Measurements from ENCODE around the gene MGMT. TPM values are rescaled to one million over a fixed set of nuclear protein-coding genes. Genes with fewer than 3 reads are reported as not detected.

MGMT gene
- total RNA-seq, 1 experiment from 2014 or later: 21.2 TPM

DNA sequence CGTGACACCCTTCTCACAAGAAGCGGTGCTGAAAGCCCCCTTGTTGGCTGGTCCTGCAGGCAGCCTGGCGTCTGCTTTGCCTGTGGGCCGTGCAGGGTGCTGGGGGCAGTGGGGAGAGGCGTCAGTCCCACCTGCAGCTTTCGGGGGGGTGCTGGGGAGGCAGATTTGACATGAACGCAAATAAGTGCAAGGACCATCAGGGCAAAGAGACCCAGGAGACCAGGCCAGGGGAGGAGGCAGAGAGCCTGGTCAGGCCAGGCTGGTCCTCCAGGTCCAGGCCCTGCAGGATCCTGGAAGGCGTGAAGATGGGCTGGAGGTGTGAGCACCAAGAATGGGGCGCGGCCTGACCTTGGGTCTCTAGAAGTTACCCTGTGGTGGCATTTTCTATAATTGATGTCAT, 81.6 kb downstream of the MGMT start:
- Histone ChIP-seq H2AFZ (no peak overlapping the region), H3K9me2 (ENCODE audit: insufficient read depth) (no peaks in the 10 kb centered on the region), H3K27me3 (ENCODE audit: insufficient read depth, low read depth) (no peaks in the 10 kb centered on the region), H3K79me2 (ENCODE audit: low read depth) (no peaks in the 10 kb centered on the region), H3K27ac (no peak overlapping the region), H3F3A (ENCODE audit: insufficient read depth, low read depth) (no peaks in the 10 kb centered on the region), H3K4me1 (replicated peaks; ENCODE audit: insufficient read depth) (peaks cover 15% of the 10 kb centered on the region), H3K9me3 (ENCODE audit: insufficient read depth, low read depth) (no peaks in the 10 kb centered on the region), H3K4me3 (no peak overlapping the region), H4K20me1 (ENCODE audit: insufficient read depth) (no peaks in the 10 kb centered on the region), H3K36me3 (ENCODE audit: low read depth) (no peaks in the 10 kb centered on the region), H3K4me2 (no peak overlapping the region)
- BruUV-seq (replicated peaks): no TSS peak
- ChIA-PET POLR2A (ENCODE audit: unreplicated experiment) (no interaction called here), CTCF (no interaction called here)
- DNase-seq: no peak
- TF ChIP-seq, protein P1, sequence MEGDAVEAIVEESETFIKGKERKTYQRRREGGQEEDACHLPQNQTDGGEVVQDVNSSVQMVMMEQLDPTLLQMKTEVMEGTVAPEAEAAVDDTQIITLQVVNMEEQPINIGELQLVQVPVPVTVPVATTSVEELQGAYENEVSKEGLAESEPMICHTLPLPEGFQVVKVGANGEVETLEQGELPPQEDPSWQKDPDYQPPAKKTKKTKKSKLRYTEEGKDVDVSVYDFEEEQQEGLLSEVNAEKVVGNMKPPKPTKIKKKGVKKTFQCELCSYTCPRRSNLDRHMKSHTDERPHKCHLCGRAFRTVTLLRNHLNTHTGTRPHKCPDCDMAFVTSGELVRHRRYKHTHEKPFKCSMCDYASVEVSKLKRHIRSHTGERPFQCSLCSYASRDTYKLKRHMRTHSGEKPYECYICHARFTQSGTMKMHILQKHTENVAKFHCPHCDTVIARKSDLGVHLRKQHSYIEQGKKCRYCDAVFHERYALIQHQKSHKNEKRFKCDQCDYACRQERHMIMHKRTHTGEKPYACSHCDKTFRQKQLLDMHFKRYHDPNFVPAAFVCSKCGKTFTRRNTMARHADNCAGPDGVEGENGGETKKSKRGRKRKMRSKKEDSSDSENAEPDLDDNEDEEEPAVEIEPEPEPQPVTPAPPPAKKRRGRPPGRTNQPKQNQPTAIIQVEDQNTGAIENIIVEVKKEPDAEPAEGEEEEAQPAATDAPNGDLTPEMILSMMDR (conservative IDR thresholded peaks at IDR 0.05): no peak
- TF ChIP-seq EZH2 (IDR thresholded peaks at IDR 0.05; ENCODE audit: low read depth): no peak
- intact Hi-C loops (cut with micrococcal nuclease; ENCODE audit: unreplicated experiment): no loop called here

DNA sequence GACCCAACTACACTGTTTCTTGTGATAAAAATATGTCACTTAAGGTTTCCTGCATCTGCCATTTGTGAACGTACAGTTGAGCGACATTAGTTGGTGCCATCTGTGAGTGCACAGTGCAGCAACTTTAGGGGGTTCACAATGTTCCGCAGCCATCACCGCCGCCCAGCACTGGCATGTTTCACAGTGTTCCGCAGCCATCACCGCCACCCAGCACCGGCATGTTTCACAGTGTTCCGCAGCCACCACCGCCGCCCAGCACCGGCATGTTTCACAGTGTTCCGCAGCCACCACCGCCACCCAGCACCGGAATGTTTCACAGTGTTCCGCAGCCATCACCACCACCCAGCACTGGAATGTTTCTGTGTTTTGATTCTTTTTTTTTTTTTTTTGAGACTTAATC, 83.0 kb downstream of the MGMT start:
- POLR2A ChIA-PET (ENCODE audit: unreplicated experiment): no interaction called here

DNA sequence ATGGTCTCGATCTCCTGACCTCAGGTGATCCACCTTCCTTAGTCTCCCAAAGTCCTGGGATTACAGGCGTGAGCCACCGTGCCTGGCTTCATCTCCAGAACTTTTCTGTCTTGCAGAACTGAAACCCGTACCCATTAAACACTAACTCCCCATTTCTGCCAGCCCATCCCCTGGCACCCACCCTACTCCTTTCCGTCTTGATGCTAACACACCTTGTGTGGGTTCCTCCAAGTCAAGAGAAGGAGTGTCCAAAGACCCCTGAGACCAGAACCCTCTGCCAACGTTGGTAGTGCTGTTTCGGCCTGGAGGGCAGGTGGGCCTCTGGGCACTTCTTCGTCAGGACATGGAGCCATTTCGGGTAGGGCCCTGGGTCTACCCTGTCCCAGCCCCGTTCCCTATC, 83.6 kb downstream of the MGMT start:
- Histone ChIP-seq H4K20me1 (ENCODE audit: insufficient read depth) (no peaks in the 10 kb centered on the region), H3K36me3 (ENCODE audit: low read depth) (no peaks in the 10 kb centered on the region), H3K4me3 (no peak overlapping the region), H3K27ac (no peak overlapping the region), H3K9me2 (ENCODE audit: insufficient read depth) (no peaks in the 10 kb centered on the region), H3K79me2 (ENCODE audit: low read depth) (no peaks in the 10 kb centered on the region), H3K4me2 (no peak overlapping the region), H3K27me3 (ENCODE audit: insufficient read depth, low read depth) (no peaks in the 10 kb centered on the region), H3K9me3 (ENCODE audit: insufficient read depth, low read depth) (no peaks in the 10 kb centered on the region), H3K4me1 (replicated peaks; ENCODE audit: insufficient read depth) (peaks cover 2% of the 10 kb centered on the region), H3F3A (ENCODE audit: insufficient read depth, low read depth) (no peaks in the 10 kb centered on the region), H2AFZ (no peak overlapping the region)
- no peak for TF ChIP-seq EZH2 (IDR thresholded peaks at IDR 0.05; ENCODE audit: low read depth)
- TF ChIP-seq, protein P1 (conservative IDR thresholded peaks at IDR 0.05): no peak
- CTCF ChIA-PET: no interaction called here
- no TSS peak for BruUV-seq (replicated peaks)
- POLR2A ChIA-PET (ENCODE audit: unreplicated experiment): no interaction called here
- intact Hi-C loops (cut with micrococcal nuclease; ENCODE audit: unreplicated experiment): no loop called here
- DNase-seq: no peak

More for the DNA sequence above, 83.0 kb downstream of the MGMT start:
- Histone ChIP-seq H3K9me3 (ENCODE audit: insufficient read depth, low read depth) (no peaks in the 10 kb centered on the region), H3K79me2 (ENCODE audit: low read depth) (no peaks in the 10 kb centered on the region), H3K4me1 (replicated peaks; ENCODE audit: insufficient read depth) (peaks cover 8% of the 10 kb centered on the region), H3F3A (ENCODE audit: insufficient read depth, low read depth) (no peaks in the 10 kb centered on the region), H4K20me1 (ENCODE audit: insufficient read depth) (no peaks in the 10 kb centered on the region), H3K9me2 (ENCODE audit: insufficient read depth) (no peaks in the 10 kb centered on the region), H3K27ac (no peak overlapping the region), H3K27me3 (ENCODE audit: insufficient read depth, low read depth) (no peaks in the 10 kb centered on the region), H3K36me3 (ENCODE audit: low read depth) (no peaks in the 10 kb centered on the region), H3K4me3 (no peak overlapping the region), H2AFZ (no peak overlapping the region), H3K4me2 (no peak overlapping the region)
- no peak for DNase-seq
- TF ChIP-seq, protein P1 (conservative IDR thresholded peaks at IDR 0.05): no peak
- no peak for TF ChIP-seq EZH2 (IDR thresholded peaks at IDR 0.05; ENCODE audit: low read depth)
- intact Hi-C loops (cut with micrococcal nuclease; ENCODE audit: unreplicated experiment): no loop called here
- CTCF ChIA-PET: no interaction called here
- no TSS peak for BruUV-seq (replicated peaks)

Data from PC-9 (cell line).